HG03159 (cell line): ENCODE data around the gene CACNA1F.

Experiments used
- ATAC-seq: cut with Tn5 transposase; IDR thresholded peaks from one replicate; pipeline ENCODE4 v1.9.1; 2021; ENCODE audit warnings: mild to moderate bottlenecking, moderate library complexity; ENCODE audit not compliant: unreplicated experiment

CACNA1F gene

DNA sequence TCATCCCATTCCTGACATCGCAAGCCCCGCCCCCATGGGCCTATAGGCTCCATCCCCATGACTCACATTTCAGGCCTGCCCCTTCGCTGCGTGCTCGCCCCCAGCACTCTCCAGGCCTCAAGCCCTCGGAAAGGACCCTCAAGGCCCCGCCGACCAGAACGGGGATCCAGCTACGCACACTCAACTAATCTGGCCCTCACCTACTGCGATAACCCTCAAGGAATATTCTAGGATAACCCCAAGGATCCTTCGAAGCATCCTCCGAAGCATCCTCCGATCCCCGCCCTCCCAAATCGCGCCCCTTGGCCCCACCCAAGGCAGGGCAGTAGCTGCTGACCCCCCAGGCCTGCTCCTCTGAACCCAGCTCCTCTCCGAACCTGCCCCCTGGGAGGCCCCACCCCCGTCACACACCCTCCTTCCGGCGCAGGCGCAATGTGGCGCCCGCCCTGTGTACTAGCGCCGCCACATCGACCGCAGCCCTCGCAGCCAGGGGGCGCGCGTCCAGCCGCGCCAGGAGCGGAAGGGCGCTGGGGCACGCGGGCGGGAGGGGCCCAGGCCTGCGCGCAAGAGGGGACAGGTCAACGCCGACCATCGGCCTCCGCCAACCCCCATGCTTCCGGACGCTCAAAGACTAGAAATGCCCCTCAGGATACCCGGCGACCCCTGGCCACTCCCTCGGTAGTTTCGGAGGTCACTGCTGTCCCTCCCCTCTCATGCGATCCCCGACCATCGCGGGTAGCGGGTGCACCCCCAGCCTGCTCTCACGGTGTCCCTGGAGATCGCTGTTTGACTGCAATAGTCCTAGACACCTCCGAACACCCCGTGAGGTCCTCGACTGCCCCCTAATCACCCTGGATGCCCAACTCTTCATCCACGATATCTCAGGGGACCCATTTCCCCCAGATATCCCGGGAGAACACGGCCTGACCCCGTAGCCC lies 77.0 kb downstream of the CACNA1F start:
- peak; percentile 84 for ATAC-seq

GRCh38 chrX:49155243-49155899 lies 77.8 kb downstream of the CACNA1F start:
- ATAC-seq: no peak
